ENCODE data around the gene GRK1. TPM values are rescaled to one million over a fixed set of nuclear protein-coding genes. Genes with fewer than 3 reads are reported as not detected.
A peak's percentile ranks its signal among the peaks of the same experiment; 100 is the strongest.

GRK1 gene
- total and polyA plus RNA-seq, 2 of the 13 experiments (the other 11 are each of a cell fraction or from before 2014, with no cell fraction given): 0.07 to 0.12 TPM

DNA sequence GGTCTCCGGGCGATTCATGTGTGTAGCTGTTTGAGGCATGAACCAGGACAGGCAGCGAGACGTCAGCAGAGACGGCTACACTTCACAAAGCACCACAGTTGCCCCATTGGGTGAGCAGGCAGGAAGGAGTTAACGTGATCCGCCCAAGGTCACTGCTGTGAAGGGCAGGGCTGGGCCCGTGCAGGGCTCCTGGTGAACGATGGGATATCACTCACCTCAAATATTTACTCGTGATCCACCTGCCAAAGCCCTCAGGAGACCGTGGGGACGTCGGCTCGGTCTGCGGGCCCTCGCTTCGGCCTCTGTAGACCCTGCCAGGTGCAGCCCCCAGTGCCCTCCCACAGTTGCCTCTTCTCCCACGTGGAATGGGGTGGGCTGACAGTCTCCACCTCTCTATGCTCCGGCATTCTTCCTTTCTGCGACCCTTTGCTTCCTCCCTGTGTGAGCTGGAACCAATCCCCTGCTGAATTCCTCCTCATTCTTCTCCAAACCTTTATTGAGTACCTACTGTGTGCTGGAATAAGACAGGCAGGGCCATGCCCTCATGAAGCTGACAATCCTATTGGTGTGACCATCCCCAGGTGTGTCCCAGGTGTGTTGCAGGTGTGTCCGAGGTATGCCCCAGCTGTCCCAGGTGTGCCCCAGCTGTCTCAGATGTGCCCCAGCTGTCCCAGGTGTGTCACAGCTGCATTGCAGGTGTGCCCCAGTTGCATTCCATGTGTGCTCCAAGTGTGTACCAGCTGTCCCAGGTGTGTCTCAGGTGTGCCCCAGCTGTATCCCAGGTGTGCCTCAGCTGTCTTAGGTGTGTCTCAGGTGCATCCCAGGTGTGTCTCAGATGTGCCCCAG is 2.0 kb upstream of the GRK1 start:
- in situ Hi-C loops (cut with HindIII; ENCODE audit: extremely low pct_ligation_motif_present, low pct_unique_long_range_greater_than_20kb): no loop called here
- ChIA-PET CTCF (ENCODE audit: low intra/inter-chr PET ratio, low total read pairs) (no interaction called here), POLR2A (no interaction called here)
- H3K4me1 ChIP-seq (ENCODE audit: insufficient read depth, low read length): peaks cover 9% of the 10 kb centered on the region
- no peak overlapping the region for H3K4me3 ChIP-seq (replicated peaks in 1 of 3; ENCODE audit: insufficient read depth in 1 of 3, low read depth in 2 of 3, low read length in 3 of 3)
- BruUV-seq (replicated peaks): no TSS peak
- H2AFZ ChIP-seq (ENCODE audit: low read length): no peak overlapping the region
- peak overlapping the region; percentile 33; the same call in 1 of the 2 replicates for H3K4me2 ChIP-seq (ENCODE audit: low read depth, low read length)
- FAIRE-seq (no peak), DNase-seq (ENCODE audit: low spot score) (no peak), ATAC-seq (peak; percentile 24; the same call in 2 of the 3 replicates)
- no peaks in the 10 kb centered on the region for H3K9me3 ChIP-seq (ENCODE audit: low read length)
- WGBS (ENCODE audit: low lambda C conversion rate): 20% methylated on average over 6 of the region's 21 CpGs
- H3K27ac ChIP-seq (ENCODE audit: extremely low read length, insufficient read depth, low read length): no peak overlapping the region
- no peaks in the 10 kb centered on the region for H3K36me3 ChIP-seq (replicated peaks in 1 of 2; ENCODE audit: control insufficient read depth in 1 of 2, insufficient read depth in 2 of 2, low read length in 2 of 2)
- H3K27me3 ChIP-seq (ENCODE audit: control insufficient read depth in 1 of 2, insufficient read depth in 2 of 2, low read length in 2 of 2): peaks cover 6 to 54% of the 10 kb centered on the region in 2 experiments; a peak in 4 of 5 replicates
- H4K20me1 ChIP-seq (ENCODE audit: insufficient read depth, low read length): no peaks in the 10 kb centered on the region
- no peak overlapping the region for H3K9ac ChIP-seq (ENCODE audit: insufficient read depth, low read depth, low read length)
- no peaks in the 10 kb centered on the region for H3K79me2 ChIP-seq (ENCODE audit: insufficient read depth, low read length)
- intact Hi-C loops (cut with micrococcal nuclease; ENCODE audit: unreplicated experiment): no loop called here
- TF ChIP-seq IKZF4 (CRISPR knock-in tag; IDR thresholded peaks at IDR 0.05; ENCODE audit: borderline replicate concordance, low read depth, not compliant biosample characterization): no peak
- TF ChIP-seq, protein P1, sequence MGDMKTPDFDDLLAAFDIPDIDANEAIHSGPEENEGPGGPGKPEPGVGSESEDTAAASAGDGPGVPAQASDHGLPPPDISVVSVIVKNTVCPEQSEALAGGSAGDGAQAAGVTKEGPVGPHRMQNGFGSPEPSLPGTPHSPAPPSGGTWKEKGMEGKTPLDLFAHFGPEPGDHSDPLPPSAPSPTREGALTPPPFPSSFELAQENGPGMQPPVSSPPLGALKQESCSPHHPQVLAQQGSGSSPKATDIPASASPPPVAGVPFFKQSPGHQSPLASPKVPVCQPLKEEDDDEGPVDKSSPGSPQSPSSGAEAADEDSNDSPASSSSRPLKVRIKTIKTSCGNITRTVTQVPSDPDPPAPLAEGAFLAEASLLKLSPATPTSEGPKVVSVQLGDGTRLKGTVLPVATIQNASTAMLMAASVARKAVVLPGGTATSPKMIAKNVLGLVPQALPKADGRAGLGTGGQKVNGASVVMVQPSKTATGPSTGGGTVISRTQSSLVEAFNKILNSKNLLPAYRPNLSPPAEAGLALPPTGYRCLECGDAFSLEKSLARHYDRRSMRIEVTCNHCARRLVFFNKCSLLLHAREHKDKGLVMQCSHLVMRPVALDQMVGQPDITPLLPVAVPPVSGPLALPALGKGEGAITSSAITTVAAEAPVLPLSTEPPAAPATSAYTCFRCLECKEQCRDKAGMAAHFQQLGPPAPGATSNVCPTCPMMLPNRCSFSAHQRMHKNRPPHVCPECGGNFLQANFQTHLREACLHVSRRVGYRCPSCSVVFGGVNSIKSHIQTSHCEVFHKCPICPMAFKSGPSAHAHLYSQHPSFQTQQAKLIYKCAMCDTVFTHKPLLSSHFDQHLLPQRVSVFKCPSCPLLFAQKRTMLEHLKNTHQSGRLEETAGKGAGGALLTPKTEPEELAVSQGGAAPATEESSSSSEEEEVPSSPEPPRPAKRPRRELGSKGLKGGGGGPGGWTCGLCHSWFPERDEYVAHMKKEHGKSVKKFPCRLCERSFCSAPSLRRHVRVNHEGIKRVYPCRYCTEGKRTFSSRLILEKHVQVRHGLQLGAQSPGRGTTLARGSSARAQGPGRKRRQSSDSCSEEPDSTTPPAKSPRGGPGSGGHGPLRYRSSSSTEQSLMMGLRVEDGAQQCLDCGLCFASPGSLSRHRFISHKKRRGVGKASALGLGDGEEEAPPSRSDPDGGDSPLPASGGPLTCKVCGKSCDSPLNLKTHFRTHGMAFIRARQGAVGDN (CRISPR knock-in tag; IDR thresholded peaks at IDR 0.05): peak; percentile 34
- TF ChIP-seq ZNF143 (CRISPR knock-in tag; IDR thresholded peaks at IDR 0.05): 0 out of 2 replicates have a peak, but pooled peaks have one; percentile 33
- TF ChIP-seq ZNF235 (CRISPR knock-in tag; IDR thresholded peaks at IDR 0.05; ENCODE audit: borderline replicate concordance): no peak
- TF ChIP-seq, protein P2, sequence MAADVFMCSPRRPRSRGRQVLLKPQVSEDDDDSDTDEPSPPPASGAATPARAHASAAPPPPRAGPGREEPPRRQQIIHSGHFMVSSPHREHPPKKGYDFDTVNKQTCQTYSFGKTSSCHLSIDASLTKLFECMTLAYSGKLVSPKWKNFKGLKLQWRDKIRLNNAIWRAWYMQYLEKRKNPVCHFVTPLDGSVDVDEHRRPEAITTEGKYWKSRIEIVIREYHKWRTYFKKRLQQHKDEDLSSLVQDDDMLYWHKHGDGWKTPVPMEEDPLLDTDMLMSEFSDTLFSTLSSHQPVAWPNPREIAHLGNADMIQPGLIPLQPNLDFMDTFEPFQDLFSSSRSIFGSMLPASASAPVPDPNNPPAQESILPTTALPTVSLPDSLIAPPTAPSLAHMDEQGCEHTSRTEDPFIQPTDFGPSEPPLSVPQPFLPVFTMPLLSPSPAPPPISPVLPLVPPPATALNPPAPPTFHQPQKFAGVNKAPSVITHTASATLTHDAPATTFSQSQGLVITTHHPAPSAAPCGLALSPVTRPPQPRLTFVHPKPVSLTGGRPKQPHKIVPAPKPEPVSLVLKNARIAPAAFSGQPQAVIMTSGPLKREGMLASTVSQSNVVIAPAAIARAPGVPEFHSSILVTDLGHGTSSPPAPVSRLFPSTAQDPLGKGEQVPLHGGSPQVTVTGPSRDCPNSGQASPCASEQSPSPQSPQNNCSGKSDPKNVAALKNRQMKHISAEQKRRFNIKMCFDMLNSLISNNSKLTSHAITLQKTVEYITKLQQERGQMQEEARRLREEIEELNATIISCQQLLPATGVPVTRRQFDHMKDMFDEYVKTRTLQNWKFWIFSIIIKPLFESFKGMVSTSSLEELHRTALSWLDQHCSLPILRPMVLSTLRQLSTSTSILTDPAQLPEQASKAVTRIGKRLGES (CRISPR knock-in tag; IDR thresholded peaks at IDR 0.05; ENCODE audit: borderline replicate concordance): no peak
- 0 out of 2 replicates have a peak, but pooled peaks have one; percentile 13 for TF ChIP-seq ZKSCAN1 (IDR thresholded peaks at IDR 0.05; ENCODE audit: low read length)
- no peak for TF ChIP-seq HES4 (CRISPR knock-in tag; IDR thresholded peaks at IDR 0.05; ENCODE audit: borderline replicate concordance)
- no peak for TF ChIP-seq ZC3H13 (CRISPR knock-in tag; IDR thresholded peaks at IDR 0.05)
- TF ChIP-seq CHCHD3 (CRISPR knock-in tag; IDR thresholded peaks at IDR 0.05): no peak
- TF ChIP-seq RARG (CRISPR knock-in tag; IDR thresholded peaks at IDR 0.05; ENCODE audit: low read depth): no peak
- no peak for TF ChIP-seq FOXA3 (CRISPR knock-in tag; IDR thresholded peaks at IDR 0.05)
- TF ChIP-seq ZNF652 (CRISPR knock-in tag; IDR thresholded peaks at IDR 0.05; ENCODE audit: borderline replicate concordance, low read depth): peak; percentile 91
- TF ChIP-seq ZNF746 (CRISPR knock-in tag; IDR thresholded peaks at IDR 0.05): no peak
- no peak for TF ChIP-seq HNRNPL (IDR thresholded peaks at IDR 0.05; ENCODE audit: low read depth, low read length)
- TF ChIP-seq BRCA1 (CRISPR knock-in tag; IDR thresholded peaks at IDR 0.05): no peak
- TF ChIP-seq ZNF841 (CRISPR knock-in tag; IDR thresholded peaks at IDR 0.05; ENCODE audit: borderline replicate concordance): no peak
- no peak for TF ChIP-seq SSRP1 (CRISPR knock-in tag; IDR thresholded peaks at IDR 0.05)
- TF ChIP-seq BHLHE40 (IDR thresholded peaks at IDR 0.05; ENCODE audit: low read length): no peak

Data from HepG2 (cell line).